ENCODE results near the gene CRTC1.
"Not testable (repeated sequence)": the region's sequence is repeated elsewhere in the genome, so short reads cannot be mapped to it uniquely, and the experiment has no call there.

The CRTC1 gene

GRCh38 chr19:18669883-18670282 lies 13.6 kb upstream of the CRTC1 start:
- DNase-seq = no peak

- no peak for DNase-seq
Observed at GRCh38 chr19:18670312-18670711, 13.2 kb upstream of the CRTC1 start.

DNA sequence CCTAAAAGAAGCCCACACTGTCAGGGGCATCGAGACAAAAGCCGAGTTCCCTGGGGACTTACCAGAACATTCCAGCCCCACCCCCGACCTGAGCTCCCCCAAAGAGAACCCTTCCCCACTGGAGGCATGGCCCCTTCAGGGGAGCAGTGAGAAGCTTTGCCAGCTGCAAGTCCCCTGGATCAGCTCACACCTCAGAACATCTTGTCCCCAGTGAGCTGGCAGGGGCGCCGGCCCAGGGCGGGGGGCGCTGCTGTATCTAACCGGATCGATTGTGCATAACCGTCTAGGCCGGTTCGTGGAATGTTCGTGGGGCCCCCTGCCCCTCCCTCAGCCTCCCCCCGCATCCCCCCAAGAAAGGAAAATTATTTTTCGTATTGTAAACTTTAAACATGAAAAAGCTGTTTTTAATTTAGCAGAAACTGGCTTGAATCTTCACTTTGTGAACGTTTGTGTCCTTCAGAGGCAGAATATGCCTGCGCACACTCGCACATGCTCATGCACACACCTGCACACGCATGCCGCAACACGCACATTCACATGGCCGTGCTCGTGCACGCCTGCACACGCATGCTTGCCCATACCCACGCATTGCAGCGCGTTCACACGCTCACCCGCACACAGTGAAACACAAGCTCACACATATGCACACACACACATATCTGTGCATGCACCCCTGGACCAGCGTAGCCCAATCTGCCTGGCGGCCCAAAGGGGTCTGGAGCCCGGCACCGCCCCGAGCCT lies 12.0 kb upstream of the CRTC1 start:
- no peak for DNase-seq

DNA sequence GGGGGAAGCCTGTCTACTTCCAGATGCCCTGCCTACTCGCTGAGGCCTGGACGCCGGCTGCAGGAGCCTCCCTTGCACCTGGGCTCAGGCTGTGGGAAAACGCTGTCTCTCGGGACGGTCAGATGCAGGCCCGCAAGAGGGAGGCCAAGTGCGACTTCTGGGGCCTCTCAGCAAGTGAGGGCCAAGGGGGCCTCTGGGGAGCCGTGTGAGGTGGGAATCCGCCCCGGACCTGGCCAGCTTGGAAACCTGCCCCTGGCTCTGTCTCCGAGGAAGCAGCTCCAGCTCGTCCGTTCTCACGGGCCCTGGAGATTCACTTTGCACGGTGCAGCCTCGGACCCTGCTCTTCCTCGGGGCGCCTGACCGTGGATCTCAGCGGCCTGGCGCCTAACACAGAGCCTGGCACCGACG lies 11.4 kb upstream of the CRTC1 start:
- DNase-seq = no peak

DNA sequence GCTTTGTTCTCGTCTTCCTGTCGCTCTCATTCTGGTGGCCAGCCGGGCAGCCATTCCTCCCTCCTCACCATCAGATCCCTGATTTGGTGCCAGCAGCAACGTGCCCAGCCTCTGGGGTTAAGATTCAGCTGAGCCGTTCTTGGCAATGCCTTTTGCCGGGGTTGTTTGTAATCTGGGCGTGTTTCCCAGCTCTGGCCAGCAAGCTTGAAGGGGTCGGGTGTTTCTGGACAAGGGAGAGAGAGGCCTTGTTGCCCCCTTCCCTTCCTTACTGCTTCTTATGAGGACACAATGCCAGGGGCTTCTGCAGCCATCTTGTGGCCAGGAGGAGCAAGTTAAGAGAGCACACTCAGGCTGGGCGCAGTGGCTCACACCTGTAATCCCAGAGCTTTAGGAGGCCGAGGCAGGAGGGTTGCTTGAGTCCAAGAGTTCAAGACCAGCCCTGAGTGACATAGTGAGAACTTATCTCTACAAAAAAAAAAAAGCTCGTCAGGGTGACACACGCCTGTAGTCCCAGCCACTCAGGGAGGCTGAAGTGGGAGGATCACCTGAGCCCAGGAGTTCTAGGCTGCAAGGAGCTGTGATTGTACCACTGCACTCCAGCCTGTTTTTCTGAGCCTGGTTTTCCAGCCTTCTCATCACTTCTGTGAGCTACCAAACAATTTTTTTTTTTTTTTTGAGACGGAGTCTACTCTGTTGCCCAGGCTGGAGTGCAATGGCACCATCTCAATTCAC lies 10.7 kb upstream of the CRTC1 start:
- no peak for DNase-seq

GRCh38 chr19:18674616-18675015 lies 8.9 kb upstream of the CRTC1 start:
- no peak for DNase-seq

DNA sequence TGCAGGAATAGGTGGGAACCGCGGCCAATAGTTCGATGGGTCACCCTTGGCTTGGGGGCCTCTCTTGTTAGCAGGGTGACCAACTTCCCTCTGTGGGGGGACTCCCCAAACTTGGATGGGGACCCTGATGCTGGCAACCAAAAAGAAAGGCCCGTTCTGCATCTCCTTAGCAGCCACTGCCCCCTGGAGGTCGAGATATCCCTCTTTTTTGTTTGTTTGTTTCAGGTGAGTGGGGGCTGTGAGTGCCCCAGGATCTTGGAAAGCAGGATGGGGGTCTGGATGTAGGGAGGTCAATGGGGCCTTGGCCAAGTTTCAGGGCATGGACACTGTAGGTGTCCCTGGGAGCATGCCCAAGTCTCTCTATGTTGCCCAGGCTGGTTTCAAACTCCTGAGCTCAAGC lies 7.7 kb upstream of the CRTC1 start:
- DNase-seq = no peak

DNA sequence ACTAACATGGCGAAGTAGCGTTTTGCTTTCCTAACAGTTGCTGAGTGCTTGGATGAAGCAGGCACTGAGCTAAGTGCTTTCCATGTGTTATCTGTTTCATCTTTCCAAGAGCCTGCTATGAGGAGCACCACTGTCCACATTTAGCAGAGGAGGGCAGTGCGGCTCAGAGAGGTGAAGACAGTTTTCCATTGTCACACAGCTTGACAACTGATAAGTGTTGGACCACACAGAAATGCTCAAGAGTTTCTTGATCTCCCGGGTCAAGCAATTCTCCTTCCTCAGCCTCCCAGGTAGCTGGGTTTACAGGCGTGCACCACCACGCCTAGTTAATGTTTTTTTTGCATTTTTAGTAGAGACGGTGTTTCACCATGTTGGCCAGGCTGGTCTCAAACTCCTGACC lies 6.8 kb upstream of the CRTC1 start:
- no peak for DNase-seq

DNA sequence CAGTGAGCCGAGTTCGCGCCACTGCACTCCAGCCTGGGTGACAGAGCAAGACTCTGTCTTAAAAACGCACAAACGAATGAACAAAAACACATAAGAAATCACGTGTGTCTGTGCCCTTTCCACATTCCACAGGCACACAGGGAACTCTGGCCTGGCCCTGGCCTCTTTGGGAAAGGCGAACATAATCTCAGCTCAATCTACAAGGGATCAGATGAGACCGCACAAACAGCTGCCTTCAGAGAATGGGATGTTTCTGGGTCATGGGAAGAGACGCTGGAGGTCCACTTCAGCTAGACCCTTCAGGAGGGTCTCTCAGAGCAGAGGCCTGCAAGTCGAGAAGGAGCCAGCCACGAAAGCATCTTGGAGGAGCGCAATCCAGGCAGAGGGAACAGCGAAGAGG lies 6.3 kb upstream of the CRTC1 start:
- no peak for DNase-seq

DNA sequence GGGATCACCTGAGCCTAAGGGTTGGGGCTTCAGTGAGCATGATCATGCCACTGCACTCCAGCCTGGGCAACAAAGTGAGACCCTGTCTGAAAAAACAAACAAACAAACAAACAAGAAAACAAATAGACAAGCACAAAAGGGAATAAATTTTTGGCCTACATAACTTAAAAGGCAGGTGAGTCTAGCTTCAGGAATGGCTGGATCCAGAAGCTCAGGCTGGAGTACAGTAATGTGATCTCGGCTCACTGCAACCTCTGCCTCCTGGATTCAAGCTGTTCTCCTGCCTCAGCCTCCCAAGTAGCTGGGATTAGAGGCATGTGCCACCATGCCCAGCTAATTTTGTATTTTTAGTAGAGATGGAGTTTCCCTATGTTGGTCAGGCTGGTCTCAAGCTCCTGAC lies 3.3 kb upstream of the CRTC1 start:
- DNase-seq = not testable (repeated sequence)

GRCh38 chr19:18682807-18683108 lies 722 bp upstream of the CRTC1 start:
- DNase-seq = no peak

GRCh38 chr19:18683958-18684641 lies 620 bp downstream of the CRTC1 start:
- DNase-seq = no peak

DNA sequence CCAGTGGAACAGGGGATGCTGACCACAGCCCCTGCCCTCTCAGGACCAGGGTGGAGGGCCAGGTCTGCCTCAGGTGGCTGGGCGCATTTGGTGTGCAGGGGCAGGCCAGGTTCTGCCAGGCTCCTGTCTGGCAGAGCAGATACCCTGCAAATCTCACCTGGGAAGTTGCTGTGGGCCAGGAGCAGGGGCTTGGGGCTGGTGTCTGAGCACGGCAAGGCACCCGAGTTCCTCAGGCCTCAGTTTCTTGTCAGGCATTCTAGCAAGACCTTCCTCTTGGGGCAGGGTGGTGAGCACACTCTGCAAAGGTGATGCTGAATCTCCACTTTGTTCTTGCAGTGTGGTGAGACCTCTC lies 1.1 kb downstream of the CRTC1 start:
- DNase-seq = no peak

GRCh38 chr19:18685597-18686190 lies 2.2 kb downstream of the CRTC1 start:
- DNase-seq = no peak

GRCh38 chr19:18687740-18688465 lies 4.4 kb downstream of the CRTC1 start:
- DNase-seq = no peak

- DNase-seq = no peak
Observed at GRCh38 chr19:18696023-18696422, 12.5 kb downstream of the CRTC1 start.

DNA sequence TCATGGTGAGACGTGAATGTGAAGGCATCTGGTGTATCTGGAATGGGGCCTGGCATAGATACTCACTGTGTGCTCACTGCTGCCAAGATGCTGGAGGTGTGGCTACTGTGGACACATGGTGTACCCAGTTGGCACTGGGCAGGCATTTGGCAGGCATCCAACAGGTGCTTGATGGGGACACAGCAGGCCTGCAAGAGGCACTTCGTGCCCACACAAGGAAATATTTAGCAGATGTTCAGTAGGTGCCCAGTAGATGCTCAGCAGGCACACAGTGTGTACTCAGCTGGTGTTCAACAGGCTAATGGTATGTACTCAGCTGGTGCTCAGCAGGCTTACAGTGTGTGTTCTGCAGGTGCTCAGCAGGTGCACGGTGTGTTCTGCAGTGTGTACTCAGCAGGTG lies 14.2 kb downstream of the CRTC1 start:
- DNase-seq = no peak

DNA sequence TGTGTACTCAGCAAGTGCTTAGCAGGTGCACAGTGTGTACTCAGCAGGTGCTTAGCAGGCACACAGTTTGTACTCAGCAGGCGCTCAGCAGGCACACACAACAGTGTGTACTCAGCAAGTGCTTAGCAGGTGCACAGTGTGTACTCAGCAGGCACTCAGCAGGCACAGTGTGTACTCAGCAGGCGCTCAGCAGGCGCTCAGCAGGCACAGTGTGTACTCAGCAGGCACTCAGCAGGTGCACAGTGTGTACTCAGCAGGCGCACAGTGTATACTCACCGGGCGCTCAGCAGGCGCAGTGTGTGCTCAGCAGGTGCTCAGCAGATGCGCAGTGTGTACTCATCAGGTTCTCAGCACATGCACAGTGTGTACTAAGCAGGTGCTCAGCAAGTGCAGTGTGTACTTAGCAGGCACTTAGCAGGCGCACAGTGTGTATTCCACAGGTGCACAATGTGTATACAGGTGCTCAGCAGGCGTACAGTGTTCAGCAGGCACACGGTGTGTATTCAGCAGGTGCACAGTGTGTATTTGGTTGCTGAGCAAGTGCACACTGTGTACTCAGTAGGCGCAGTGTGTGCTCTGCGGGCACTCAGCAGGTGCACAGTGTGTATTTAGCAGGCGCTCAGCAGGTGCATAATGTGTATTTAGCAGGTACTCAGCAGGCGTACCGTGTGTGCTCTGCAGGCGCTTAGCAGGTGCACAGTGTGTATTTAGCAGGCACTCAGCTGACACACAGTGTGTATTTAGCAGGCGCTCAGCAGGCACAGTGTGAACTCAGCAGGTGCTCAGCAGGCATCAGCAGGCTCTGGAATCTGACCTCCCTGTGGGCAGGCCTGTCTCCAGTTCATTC lies 15.1 kb downstream of the CRTC1 start:
- DNase-seq = no peak

DNA sequence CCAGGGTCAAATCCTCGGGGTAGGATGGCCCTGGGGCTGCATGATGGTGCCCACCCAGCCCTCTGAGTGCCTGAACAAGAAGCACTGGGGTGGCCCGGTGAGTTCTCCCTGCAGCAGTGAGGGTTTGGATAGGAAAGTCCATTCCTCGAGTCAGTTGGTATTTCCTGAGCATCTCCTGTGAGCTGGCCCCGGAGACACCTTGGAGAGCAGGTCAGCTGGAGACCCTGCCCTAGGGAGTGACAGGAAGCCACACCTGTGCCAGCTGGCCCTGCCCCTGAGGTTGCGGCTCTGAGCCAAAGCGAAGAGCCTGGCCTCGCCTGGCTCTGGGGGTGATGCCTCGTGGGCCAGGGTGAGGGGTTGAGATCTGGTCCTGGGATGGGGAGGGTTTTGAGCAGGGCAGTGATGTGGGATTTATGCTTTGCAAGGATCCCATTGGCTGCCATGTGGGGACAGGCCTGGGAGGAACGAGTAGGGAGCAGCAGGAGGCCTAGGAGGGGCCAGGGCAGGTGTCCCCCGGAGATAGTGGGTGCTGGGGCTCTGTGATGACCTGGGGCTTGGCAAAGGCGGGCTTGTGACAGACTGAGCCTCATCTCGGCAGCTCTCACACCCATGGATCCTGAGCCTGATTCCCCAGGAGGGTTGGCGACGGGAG lies 16.0 kb downstream of the CRTC1 start:
- no peak for DNase-seq

- peak; percentile 11 to 50 (median 30) for DNase-seq
Observed at GRCh38 chr19:18700501-18701249, 17.2 kb downstream of the CRTC1 start.

GRCh38 chr19:18701250-18701608 lies 17.7 kb downstream of the CRTC1 start:
- DNase-seq = no peak

All from activated CD4-positive, CD25-positive, alpha-beta regulatory T cell (primary cell).